ENCODE data around the gene LATS2. TPM values are rescaled to one million over a fixed set of nuclear protein-coding genes. Genes with fewer than 3 reads are reported as not detected.
A peak's percentile ranks its signal among the peaks of the same experiment; 100 is the strongest.

Gene LATS2
- total RNA-seq, 1 donor from 2014 or later = 17.8 TPM

GRCh38 chr13:21012211-21012610 lies 49.2 kb downstream of the LATS2 start:
- Mint-ChIP-seq H3K4me1 (ENCODE audit: unreplicated experiment) (peaks cover 46% of the 10 kb centered on the region), H3K27ac (no peak overlapping the region), H3K36me3 (peaks cover 5% of the 10 kb centered on the region), H3K9me3 (no peaks in the 10 kb centered on the region), H3K27me3 (no peaks in the 10 kb centered on the region), H3K4me3 (no peak overlapping the region)
- no peak for TF ChIP-seq CTCF (conservative IDR thresholded peaks at IDR 0.05)
- DNase-seq (ENCODE audit: extremely low spot score, unreplicated experiment) = no peak

- H3K4me1 Mint-ChIP-seq (ENCODE audit: unreplicated experiment) = peaks cover 44% of the 10 kb centered on the region
- H3K4me3 Mint-ChIP-seq = no peak overlapping the region
- peak overlapping the region; percentile 71 for H3K27ac Mint-ChIP-seq
Measured at GRCh38 chr13:21011378-21011777, 50.0 kb downstream of the LATS2 start.

GRCh38 chr13:21010621-21011020 lies 50.8 kb downstream of the LATS2 start:
- no peaks in the 10 kb centered on the region for H3K27me3 Mint-ChIP-seq
- H3K36me3 Mint-ChIP-seq = no peaks in the 10 kb centered on the region
- H3K4me1 Mint-ChIP-seq (ENCODE audit: unreplicated experiment) = peaks cover 45% of the 10 kb centered on the region
- H3K9me3 Mint-ChIP-seq = no peaks in the 10 kb centered on the region
- no peak for DNase-seq (ENCODE audit: extremely low spot score, unreplicated experiment)
- no peak for TF ChIP-seq CTCF (conservative IDR thresholded peaks at IDR 0.05)
- H3K27ac Mint-ChIP-seq = no peak overlapping the region
- no peak overlapping the region for H3K4me3 Mint-ChIP-seq

More at GRCh38 chr13:21011378-21011777, 50.0 kb downstream of the LATS2 start:
- DNase-seq (ENCODE audit: extremely low spot score, unreplicated experiment) = no peak
- H3K27me3 Mint-ChIP-seq = no peaks in the 10 kb centered on the region
- TF ChIP-seq CTCF (conservative IDR thresholded peaks at IDR 0.05) = no peak
- no peaks in the 10 kb centered on the region for H3K9me3 Mint-ChIP-seq
- H3K36me3 Mint-ChIP-seq = no peaks in the 10 kb centered on the region

GRCh38 chr13:21009036-21009435 lies 52.4 kb downstream of the LATS2 start:
- no peaks in the 10 kb centered on the region for H3K36me3 Mint-ChIP-seq
- DNase-seq (ENCODE audit: extremely low spot score, unreplicated experiment) = no peak
- H3K27me3 Mint-ChIP-seq = no peaks in the 10 kb centered on the region
- H3K9me3 Mint-ChIP-seq = no peaks in the 10 kb centered on the region
- H3K4me1 Mint-ChIP-seq (ENCODE audit: unreplicated experiment) = peaks cover 40% of the 10 kb centered on the region
- TF ChIP-seq CTCF (conservative IDR thresholded peaks at IDR 0.05) = no peak
- H3K4me3 Mint-ChIP-seq = no peak overlapping the region
- H3K27ac Mint-ChIP-seq = no peak overlapping the region

GRCh38 chr13:21008026-21008425 lies 53.4 kb downstream of the LATS2 start:
- Mint-ChIP-seq H3K9me3 (no peaks in the 10 kb centered on the region), H3K36me3 (no peaks in the 10 kb centered on the region), H3K27ac (no peak overlapping the region), H3K27me3 (no peaks in the 10 kb centered on the region), H3K4me1 (ENCODE audit: unreplicated experiment) (peaks cover 35% of the 10 kb centered on the region), H3K4me3 (no peak overlapping the region)
- no peak for TF ChIP-seq CTCF (conservative IDR thresholded peaks at IDR 0.05)
- no peak for DNase-seq (ENCODE audit: extremely low spot score, unreplicated experiment)

Data from type B pancreatic cell (in vitro differentiated cells).